Measurements from ENCODE around the gene DNAH11.
"Not testable (repeated sequence)": the region's sequence is repeated elsewhere in the genome, so short reads cannot be mapped to it uniquely, and the experiment has no call there.

Gene DNAH11

GRCh38 chr7:21542891-21543527 is at the start of gene DNAH11:
TSS of gene DNAH11 (plus strand) at chr7:21543039. CDS start at chr7:21543246, 207 bp downstream.
- DNase-seq (ENCODE audit: low read depth): no peak

GRCh38 chr7:21495731-21496130 is 47.1 kb upstream of the DNAH11 start:
- no peak for DNase-seq (ENCODE audit: low read depth)

GRCh38 chr7:21497072-21497471 is 45.8 kb upstream of the DNAH11 start:
- no peak for DNase-seq (ENCODE audit: low read depth)

GRCh38 chr7:21500117-21500832 is 42.6 kb upstream of the DNAH11 start:
- no peak for DNase-seq (ENCODE audit: low read depth)

- DNase-seq (ENCODE audit: low read depth): no peak
Measured at GRCh38 chr7:21504021-21504420, 38.8 kb upstream of the DNAH11 start.

- DNase-seq (ENCODE audit: low read depth): no peak
Measured at GRCh38 chr7:21507627-21508343, 35.1 kb upstream of the DNAH11 start.

GRCh38 chr7:21508538-21508937 is 34.3 kb upstream of the DNAH11 start:
- DNase-seq (ENCODE audit: low read depth): no peak

GRCh38 chr7:21514062-21514461 is 28.8 kb upstream of the DNAH11 start:
- no peak for DNase-seq (ENCODE audit: low read depth)

GRCh38 chr7:21524680-21525079 is 18.2 kb upstream of the DNAH11 start:
- no peak for DNase-seq (ENCODE audit: low read depth)

GRCh38 chr7:21526007-21526406 is 16.8 kb upstream of the DNAH11 start:
- no peak for DNase-seq (ENCODE audit: low read depth)

- no peak for DNase-seq (ENCODE audit: low read depth)
Measured at GRCh38 chr7:21526448-21526847, 16.4 kb upstream of the DNAH11 start.

GRCh38 chr7:21532485-21532884 is 10.4 kb upstream of the DNAH11 start:
- not testable (repeated sequence) for DNase-seq (ENCODE audit: low read depth)

GRCh38 chr7:21533646-21534045 is 9.2 kb upstream of the DNAH11 start:
- not testable (repeated sequence) for DNase-seq (ENCODE audit: low read depth)

GRCh38 chr7:21536445-21537118 is 6.3 kb upstream of the DNAH11 start:
- DNase-seq (ENCODE audit: low read depth): not testable (repeated sequence)

- no peak for DNase-seq (ENCODE audit: low read depth)
Measured at GRCh38 chr7:21538936-21539495, 3.8 kb upstream of the DNAH11 start.

GRCh38 chr7:21543528-21544302 is 876 bp downstream of the DNAH11 start:
- no peak for DNase-seq (ENCODE audit: low read depth)

- no peak for DNase-seq (ENCODE audit: low read depth)
Measured at GRCh38 chr7:21544303-21544656, 1.4 kb downstream of the DNAH11 start.

- no peak for DNase-seq (ENCODE audit: low read depth)
Measured at GRCh38 chr7:21544715-21545114, 1.9 kb downstream of the DNAH11 start.

GRCh38 chr7:21547501-21547900 is 4.7 kb downstream of the DNAH11 start:
- DNase-seq (ENCODE audit: low read depth): no peak

GRCh38 chr7:21548491-21548890 is 5.7 kb downstream of the DNAH11 start:
- DNase-seq (ENCODE audit: low read depth): no peak

- no peak for DNase-seq (ENCODE audit: low read depth)
Measured at GRCh38 chr7:21550076-21550475, 7.2 kb downstream of the DNAH11 start.
